Stimulated activated CD4-positive, alpha-beta T cell treated with anti-CD3 and anti-CD28 coated beads, TNF-alpha, amount 100 ng/mL, for 1 hour (primary cell): ENCODE results near the gene RSPRY1.

Source experiments
- DNase-seq, 3 donors: peaks; one replicate each; pipeline ENCODE4 v3.0.0-alpha.2; 2020; ENCODE audit warnings: low read depth in 3 of 3, low spot score in 1 of 3

RSPRY1 gene

DNA sequence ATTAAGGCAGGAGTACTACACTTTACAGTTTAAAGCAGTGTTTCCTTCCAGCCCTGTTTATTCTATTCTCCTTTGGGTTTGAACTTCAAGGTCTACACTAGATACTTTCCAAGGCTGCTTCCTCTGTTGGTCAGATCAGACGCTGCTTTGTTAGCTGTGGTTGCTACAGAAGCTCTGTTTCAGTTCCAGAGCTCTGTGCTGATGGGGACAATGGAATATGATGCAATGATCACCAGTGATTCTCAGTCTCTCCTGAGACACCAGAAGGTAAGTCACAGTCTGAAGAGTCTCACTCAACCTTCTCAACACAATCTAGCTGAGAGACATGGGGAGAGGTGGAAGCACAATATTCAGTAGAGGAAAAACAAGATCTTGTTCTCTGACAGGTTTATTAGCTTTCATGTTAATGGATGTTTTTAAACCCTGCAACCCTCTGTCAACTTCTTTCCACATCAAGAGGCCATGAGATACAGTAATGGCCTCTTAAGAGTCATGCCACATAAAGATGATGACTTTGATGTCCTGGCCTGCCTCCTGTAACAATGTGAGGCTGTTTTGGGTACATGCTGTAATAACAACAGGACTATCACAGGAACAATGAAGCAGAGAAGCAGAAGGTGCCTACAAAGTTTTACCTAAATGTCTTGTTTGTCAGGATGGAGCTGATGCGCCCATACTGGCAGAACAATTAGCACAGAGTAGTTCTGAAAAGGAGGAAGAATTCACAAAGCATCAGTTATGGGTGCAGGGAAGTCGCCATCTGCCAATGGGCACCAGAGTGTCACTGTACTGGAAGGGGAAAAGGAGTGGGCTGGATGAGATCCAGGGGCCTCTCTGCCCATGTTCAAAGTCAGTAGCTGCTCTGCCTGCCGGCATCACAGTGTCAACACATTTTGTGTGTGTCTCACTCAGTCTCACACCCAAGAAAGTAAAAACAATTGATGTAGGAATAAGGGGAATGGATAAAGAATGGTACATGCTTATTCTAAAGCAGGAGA, 33.7 kb upstream of the RSPRY1 start:
- no peak for DNase-seq

GRCh38 chr16:57153841-57154240, 32.3 kb upstream of the RSPRY1 start:
- no peak for DNase-seq

DNA sequence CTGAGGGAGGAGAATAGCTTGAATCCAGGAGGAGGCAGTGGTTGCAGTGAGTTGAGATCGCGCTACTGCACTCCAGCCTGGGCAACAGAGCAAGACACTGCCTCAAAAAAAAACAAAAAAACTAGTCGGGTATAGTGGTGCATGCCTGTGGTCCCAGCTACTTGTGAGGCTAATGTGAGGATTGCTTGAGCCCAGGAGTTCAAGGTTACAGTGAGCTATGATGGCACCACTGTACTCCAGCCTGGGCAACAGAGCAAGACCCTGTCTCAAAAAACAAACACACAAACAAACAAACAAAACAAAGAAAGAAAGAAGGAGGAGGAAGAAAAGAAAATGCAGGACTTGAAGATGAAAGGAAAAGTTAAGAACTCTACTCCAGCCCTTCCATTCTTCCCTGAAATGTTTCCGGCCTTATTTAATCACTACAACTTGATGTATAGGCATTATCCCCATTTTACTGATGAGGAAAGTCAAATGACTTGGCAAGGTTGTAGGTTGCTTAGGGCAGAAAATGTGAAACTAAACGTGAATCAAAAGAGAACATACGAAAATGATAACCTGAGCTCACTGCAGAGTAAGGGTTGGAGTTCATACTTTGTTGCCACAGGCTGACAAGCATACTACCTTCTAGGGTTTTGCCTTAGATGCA, 30.3 kb upstream of the RSPRY1 start:
- DNase-seq, result no peak

GRCh38 chr16:57156351-57156703, 29.8 kb upstream of the RSPRY1 start:
- no peak for DNase-seq

GRCh38 chr16:57157533-57157932, 28.6 kb upstream of the RSPRY1 start:
- no peak for DNase-seq

DNA sequence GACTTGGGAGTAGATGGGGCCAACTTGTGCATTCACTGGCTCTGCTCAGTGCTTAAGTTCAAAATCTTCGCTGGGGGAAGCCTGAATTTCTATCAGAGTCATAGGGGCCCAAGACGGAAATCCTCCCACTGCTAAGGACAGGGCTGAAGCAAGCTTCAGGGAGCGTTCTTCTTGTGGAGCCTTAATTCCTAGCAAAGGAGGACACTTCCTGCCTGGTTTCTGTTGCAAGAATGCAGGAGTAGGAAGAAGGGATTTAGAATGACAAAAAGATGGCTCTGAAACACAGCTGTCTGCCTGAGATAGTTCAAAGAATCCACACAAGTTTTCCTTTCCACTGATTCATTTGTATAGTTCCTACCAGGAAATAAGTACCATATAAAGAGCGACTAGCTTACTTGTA, 26.7 kb upstream of the RSPRY1 start:
- no peak for DNase-seq

DNA sequence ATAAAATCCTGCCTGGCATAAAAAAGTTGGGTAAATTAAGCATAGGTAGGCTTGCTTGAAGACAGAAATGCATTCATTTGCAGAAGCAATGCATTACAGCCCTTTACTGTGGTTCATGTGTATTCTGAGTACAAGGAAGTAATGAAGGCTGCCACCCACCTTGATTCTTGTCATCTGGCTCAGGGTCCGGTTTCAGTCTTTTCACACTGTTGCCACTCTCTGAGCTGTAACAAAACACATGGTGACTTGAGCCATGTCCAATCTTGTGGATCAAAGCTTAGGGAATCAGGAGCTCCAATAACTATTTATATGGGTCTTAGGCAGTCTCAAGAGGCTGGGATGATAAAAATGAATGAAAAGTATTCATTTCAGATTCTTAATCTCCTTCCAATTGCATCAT, 22.3 kb upstream of the RSPRY1 start:
- DNase-seq, result no peak

DNA sequence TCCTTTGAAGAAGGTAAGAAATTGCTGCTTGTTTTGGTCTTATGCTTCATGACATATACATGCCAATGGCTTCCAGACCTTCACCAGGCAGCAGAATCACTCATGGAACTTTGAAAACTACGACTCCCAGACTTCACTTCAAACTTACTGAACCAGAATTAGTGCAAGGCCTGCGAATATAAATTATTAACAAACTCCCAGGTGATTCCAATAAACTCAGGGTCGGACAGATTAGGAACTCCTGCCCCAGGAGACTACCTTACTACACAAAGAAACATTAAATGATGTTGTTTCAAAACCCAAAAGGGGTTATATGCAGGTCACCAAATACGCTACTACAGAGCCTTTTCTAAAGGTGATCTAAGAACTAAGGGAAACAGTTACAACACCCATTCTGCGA, 20.6 kb upstream of the RSPRY1 start:
- DNase-seq, result no peak

- DNase-seq, result no peak
These were observed 20.2 kb upstream of the RSPRY1 start for GRCh38 chr16:57165938-57166337.

DNA sequence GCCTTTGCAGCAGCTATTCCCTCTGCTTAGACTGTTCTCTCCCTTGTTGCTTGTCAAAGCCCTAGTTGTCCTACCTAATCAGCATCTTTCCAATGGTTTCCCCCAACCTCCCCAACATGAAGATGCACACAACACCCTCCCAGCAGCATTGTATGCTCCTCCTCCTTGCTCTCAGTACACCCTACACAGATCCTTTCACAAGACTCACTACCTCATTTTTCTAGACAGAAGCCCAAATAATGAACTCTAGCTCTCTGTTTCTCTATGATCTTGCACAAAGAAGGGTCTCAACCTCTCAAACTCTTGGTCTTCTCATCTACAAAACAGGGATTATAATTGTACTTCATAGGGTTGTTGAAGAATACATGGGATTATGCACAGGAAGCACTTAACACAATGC, 19.7 kb upstream of the RSPRY1 start:
- no peak for DNase-seq

GRCh38 chr16:57166951-57167350, 19.2 kb upstream of the RSPRY1 start:
- no peak for DNase-seq

DNA sequence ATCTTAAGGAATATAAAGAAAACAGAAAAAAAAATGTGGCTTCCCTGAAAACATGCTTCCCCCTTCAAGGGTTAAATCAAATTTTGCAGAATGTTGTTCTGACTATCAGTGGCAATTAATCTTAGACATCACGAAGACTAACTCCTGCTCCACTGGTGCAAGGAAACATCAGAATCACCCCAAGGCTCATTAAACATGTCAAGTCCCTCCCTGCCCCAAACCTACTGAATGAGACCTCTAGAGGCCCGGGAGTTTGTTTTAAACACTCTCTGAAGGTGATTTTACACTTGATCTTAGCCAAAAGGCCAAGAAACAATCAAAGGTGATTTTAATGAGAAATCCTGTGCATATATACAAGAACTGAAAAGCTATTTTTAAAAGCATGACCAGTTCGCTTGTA, 18.6 kb upstream of the RSPRY1 start:
- DNase-seq, result no peak

DNA sequence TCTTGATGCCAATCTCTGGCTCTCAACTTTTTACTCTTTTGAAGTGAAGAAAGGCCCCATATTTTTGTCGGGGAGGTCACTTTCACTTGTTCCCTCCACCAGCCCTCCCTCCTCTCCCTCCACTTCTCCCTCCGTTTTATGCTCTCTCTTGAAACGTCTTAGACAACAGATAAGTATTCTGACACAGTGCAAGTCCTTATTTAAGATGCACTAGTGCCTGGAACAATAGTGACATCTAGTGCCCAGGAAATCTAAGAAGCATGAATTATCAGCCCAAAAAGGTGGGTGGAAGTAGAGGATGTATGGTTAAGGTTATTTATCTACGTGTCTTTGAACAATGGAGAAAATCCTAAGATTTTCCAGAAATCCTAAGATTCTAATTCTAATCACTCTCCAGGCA, 18.2 kb upstream of the RSPRY1 start:
- no peak for DNase-seq

GRCh38 chr16:57169327-57169726, 16.8 kb upstream of the RSPRY1 start:
- no peak for DNase-seq

DNA sequence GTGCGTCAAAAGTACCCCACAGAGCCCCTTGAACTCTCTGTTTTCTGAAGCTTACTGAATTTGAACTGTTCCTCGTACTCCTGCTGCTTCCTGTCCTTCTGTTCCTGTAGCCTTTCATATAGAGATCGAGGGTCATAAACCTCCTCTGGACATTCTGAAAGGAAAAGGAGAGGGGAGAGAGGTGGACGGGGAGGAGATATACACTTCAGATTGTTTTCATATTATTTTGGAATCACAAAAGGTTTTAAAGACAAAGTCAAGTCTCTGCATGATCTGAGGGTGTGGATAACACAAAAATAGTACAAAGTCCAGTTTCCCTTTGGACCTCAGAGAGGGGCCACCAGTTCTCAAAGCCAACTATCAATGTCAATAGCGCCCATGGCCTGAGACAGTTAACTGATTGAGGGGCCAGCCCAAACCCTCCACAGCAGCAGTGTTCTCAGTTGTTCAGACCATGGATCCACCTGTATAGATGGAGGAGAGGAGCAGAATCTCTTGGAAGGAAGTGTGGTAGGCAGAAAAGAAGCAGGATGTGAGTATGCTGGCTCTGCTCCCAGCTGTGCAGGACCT, 13.3 kb upstream of the RSPRY1 start:
- DNase-seq, result no peak

DNA sequence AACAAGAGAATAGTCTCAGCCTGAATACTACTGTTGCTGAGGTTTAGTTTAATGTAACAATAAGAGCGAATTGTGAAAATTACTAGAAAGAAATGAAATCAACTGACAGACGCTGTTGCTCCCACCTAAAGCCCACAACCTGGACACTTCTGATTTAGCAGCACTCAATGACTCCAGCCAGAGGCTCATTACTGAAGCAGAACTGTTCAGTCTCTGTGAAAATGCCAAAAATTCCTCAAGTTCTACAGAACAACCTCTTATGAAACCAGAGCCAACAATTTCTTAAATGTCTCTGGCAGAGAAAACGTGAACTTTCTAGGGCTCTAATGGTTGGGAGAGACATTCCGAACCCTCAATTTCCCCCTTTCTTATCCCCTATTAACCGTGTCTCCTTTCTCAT, 10.2 kb upstream of the RSPRY1 start:
- no peak for DNase-seq

- no peak for DNase-seq
These were observed 7.9 kb upstream of the RSPRY1 start for GRCh38 chr16:57178196-57178595.

DNA sequence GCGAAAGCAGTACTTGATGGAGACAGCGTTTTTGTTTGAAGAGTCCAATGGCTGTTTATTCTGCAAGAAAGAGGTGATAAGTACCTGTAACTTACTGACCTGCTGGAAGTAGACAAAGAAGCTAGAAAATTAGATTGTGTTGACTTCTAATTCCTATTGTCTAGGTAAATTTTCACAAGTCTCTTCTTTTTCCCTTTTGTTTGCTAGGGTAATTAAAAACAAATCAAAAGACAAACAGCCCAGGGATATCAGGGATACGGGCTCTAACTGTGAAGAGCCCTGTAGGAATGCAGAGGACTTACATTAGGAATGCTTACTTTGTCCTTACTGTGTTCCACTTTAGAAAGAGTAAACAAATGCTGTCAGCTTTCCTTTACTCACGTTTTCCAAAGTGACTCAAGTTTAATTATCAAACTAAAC, 7.3 kb upstream of the RSPRY1 start:
- DNase-seq, result no peak

DNA sequence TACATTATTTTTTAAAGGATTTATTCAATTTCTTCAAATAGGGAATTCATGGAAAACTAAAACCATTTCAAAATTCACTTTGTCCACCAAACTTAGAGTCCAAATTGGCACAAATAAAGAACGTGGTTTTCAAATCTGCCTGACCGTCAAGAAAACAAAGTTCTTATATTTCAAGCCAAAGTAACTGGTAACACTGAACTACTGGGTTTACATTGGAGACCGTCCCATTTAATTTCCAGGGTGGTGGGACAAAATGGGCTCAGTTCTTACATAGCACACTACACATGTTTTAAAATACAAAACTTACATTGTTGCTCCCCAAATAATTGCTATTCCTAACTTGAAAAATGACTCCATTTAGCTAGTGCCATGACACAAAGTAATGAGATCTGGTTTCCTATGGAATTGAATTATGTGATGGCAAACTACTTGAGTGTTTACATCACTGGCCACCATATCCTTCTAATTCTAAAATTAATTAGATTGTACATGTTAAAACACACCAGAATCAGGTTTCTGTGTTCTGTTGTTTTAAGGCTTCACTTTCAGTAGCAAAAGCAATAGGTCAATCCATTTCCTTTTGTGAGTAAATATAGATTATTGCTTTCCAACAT, 6.8 kb upstream of the RSPRY1 start:
- DNase-seq, result no peak

DNA sequence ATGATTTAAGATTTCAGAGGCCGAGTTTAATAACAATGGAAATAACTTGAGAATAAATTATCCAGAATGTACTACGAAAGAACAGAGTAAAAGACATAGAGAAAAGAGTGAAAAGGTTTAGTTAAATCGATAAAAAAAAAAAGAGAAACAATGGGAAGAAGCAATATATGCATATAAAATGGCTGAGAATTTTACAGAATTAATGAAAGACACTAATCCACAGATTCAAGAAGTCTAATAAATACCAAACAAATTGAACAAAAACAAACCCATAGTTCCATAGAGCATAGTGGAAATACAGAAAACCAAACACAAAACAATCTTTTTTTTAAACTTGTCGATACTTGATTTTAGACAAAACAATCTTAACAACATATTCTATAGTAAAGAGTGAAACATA, 2.0 kb upstream of the RSPRY1 start:
- DNase-seq, result no peak

DNA sequence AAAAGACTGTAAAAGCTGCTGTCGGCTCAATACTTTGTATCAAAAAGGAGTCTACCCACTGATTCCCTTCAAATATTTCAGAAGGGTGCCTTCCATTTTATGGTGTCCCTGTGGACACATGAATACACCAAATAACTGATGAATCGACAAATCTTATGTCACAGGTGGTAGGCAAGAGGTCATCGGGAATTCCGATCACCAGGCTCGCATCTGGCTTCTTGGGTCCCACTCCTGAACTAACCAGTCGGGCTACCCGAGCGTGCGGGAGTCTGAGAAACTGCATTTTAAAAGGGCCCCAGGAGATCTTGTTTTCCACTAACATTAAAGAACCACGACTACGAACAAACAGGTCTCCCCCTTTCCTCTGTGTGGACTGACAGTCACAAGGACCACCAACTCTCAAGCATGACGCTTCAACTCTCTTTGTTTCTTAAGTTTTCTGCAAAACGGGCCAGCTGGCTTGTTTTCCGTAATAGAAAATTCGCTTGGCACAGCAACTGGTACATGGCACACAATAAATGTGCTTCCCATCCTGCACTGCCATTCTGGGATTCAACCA, 1.2 kb upstream of the RSPRY1 start:
- DNase-seq, result no peak
